SK-N-DZ (cell line): ENCODE data around the gene CBARP.
A peak's percentile ranks its signal among the peaks of the same experiment; 100 is the strongest.

Experiments
- DNase-seq: peaks from one replicate; pipeline ENCODE4 v3.0.0-alpha.2; 2015; ENCODE audit warnings: low spot score

Gene CBARP

GRCh38 chr19:1239796-1240737 is 2.3 kb upstream of the CBARP start:
- peak; percentile 88 for DNase-seq

- no peak for DNase-seq
Measured at GRCh38 chr19:1239420-1239795, 1.6 kb upstream of the CBARP start.

- no peak for DNase-seq
Measured at GRCh38 chr19:1238369-1239303, 831 bp upstream of the CBARP start.

GRCh38 chr19:1237027-1237659 is 662 bp downstream of the CBARP start:
- DNase-seq = no peak

- DNase-seq = peak; percentile 64
Measured at GRCh38 chr19:1236576-1236975, 1.2 kb downstream of the CBARP start.

- DNase-seq = no peak
Measured at GRCh38 chr19:1235625-1236538, 1.9 kb downstream of the CBARP start.

- DNase-seq = no peak
Measured at GRCh38 chr19:1234955-1235380, 2.8 kb downstream of the CBARP start.

GRCh38 chr19:1234051-1234954 is 3.5 kb downstream of the CBARP start:
- DNase-seq = no peak

- no peak for DNase-seq
Measured at GRCh38 chr19:1233115-1233667, 4.6 kb downstream of the CBARP start.

GRCh38 chr19:1232652-1233072 is 5.1 kb downstream of the CBARP start:
- DNase-seq = no peak

GRCh38 chr19:1231729-1232637 is 5.8 kb downstream of the CBARP start:
- DNase-seq = no peak

- no peak for DNase-seq
Measured at GRCh38 chr19:1230783-1231489, 6.9 kb downstream of the CBARP start.

GRCh38 chr19:1229924-1230782 is 7.7 kb downstream of the CBARP start:
- no peak for DNase-seq

- no peak for DNase-seq
Measured at GRCh38 chr19:1229056-1229923, 8.5 kb downstream of the CBARP start.

GRCh38 chr19:1228161-1228957 is 9.4 kb downstream of the CBARP start:
- DNase-seq = no peak
